Measurements from ENCODE around the gene MEIS2. TPM values are rescaled to one million over a fixed set of nuclear protein-coding genes. Genes with fewer than 3 reads are reported as not detected.

MEIS2 gene
- total RNA-seq, 2 donors from 2014 or later, result 7.1 to 9.7 TPM

DNA sequence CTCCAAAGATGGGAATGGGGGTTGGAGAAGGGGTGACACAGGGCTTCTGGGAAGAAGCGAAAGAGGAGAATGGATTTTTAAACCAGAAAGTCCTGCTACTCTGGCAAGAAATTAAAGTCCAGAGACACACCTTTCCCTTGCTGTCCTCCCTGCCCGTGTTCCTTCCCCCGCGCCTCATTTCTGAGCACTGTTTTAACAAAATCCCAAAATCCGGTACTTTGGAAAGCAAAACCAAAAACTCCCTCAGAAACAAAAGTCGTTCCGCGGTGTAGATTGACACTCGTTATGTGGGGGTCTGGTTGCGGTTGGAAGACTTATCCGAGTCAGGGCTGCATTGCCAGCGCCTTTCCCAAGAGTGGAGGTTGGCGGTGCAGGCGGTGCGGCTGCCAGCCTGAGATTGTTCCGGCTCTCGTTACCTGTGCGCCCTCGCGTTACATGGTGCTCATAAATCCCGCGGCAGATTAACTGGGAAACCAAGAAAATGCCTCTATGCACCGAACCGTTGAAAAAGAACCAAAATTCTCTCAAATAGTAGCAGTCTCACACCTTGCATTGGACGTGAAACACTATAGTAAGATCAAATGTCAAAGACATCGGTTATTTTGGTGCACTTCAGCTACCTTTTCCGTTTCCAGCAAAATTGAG lies 217.7 kb downstream of the MEIS2 start:
- no peak overlapping the region for H3K27ac Mint-ChIP-seq
- H3K9me3 Mint-ChIP-seq, result no peaks in the 10 kb centered on the region
- Histone ChIP-seq H3K27ac (ENCODE audit: low read depth, low read length) (no peak overlapping the region), H3K36me3 (ENCODE audit: control insufficient read depth, insufficient read depth, low read length) (no peaks in the 10 kb centered on the region), H3K4me1 (ENCODE audit: control insufficient read depth, insufficient read depth, low read length) (peaks cover 28% of the 10 kb centered on the region), H3K9me3 (ENCODE audit: control insufficient read depth, low read length) (no peaks in the 10 kb centered on the region), H3K9ac (ENCODE audit: extremely low read depth, low read length, poor library complexity, severe bottlenecking) (no peak overlapping the region), H3K4me3 (ENCODE audit: low read length) (peak overlapping the region; percentile 55), H3K27me3 (ENCODE audit: control insufficient read depth, insufficient read depth, low read length, poor library complexity, severe bottlenecking) (peaks cover 100% of the 10 kb centered on the region)
- peak; percentile 73 for DNase-seq
- H3K4me1 Mint-ChIP-seq, result peaks cover 77% of the 10 kb centered on the region
- no peak for TF ChIP-seq CTCF (conservative IDR thresholded peaks at IDR 0.05)
- H3K36me3 Mint-ChIP-seq (ENCODE audit: low read depth), result no peaks in the 10 kb centered on the region
- 2 to 3% methylated on average over 15 to 27 of the region's 27 CpGs for whole genome bisulfite sequencing, 2 experiments (ENCODE audit: insufficient coverage in 1 of 2, insufficient read length in 1 of 2)
- peaks cover 100% of the 10 kb centered on the region for H3K27me3 Mint-ChIP-seq (ENCODE audit: insufficient read depth)
- peak overlapping the region; percentile 27 for H3K4me3 Mint-ChIP-seq

- DNase-seq, result no peak
- no peak overlapping the region for H3K27ac Mint-ChIP-seq
- H3K4me1 ChIP-seq (ENCODE audit: control insufficient read depth, insufficient read depth, low read length), result peaks cover 28% of the 10 kb centered on the region
- TF ChIP-seq CTCF (conservative IDR thresholded peaks at IDR 0.05), result no peak
- H3K36me3 Mint-ChIP-seq (ENCODE audit: low read depth), result no peaks in the 10 kb centered on the region
- H3K27me3 Mint-ChIP-seq (ENCODE audit: insufficient read depth), result peaks cover 100% of the 10 kb centered on the region
- peaks cover 76% of the 10 kb centered on the region for H3K4me1 Mint-ChIP-seq
- peak overlapping the region; percentile 55 for H3K4me3 ChIP-seq (ENCODE audit: low read length)
- no peak overlapping the region for H3K27ac ChIP-seq (ENCODE audit: low read depth, low read length)
- no peaks in the 10 kb centered on the region for H3K9me3 ChIP-seq (ENCODE audit: control insufficient read depth, low read length)
- H3K36me3 ChIP-seq (ENCODE audit: control insufficient read depth, insufficient read depth, low read length), result no peaks in the 10 kb centered on the region
- WGBS, 2 experiments (ENCODE audit: insufficient coverage in 1 of 2, insufficient read length in 1 of 2), result 7 to 20% methylated on average over 1 to 4 of the region's 5 CpGs
- H3K9ac ChIP-seq (ENCODE audit: extremely low read depth, low read length, poor library complexity, severe bottlenecking), result no peak overlapping the region
- no peaks in the 10 kb centered on the region for H3K9me3 Mint-ChIP-seq
- peaks cover 100% of the 10 kb centered on the region for H3K27me3 ChIP-seq (ENCODE audit: control insufficient read depth, insufficient read depth, low read length, poor library complexity, severe bottlenecking)
- H3K4me3 Mint-ChIP-seq, result peak overlapping the region; percentile 27
Observed at GRCh38 chr15:36882056-36882455, 218.3 kb downstream of the MEIS2 start.

- H3K4me1 ChIP-seq (ENCODE audit: control insufficient read depth, insufficient read depth, low read length), result peaks cover 27% of the 10 kb centered on the region
Observed at GRCh38 chr15:36881516-36881915, 218.8 kb downstream of the MEIS2 start.

More at GRCh38 chr15:36881516-36881915, 218.8 kb downstream of the MEIS2 start:
- Histone ChIP-seq H3K27ac (ENCODE audit: low read depth, low read length) (no peak overlapping the region), H3K4me3 (ENCODE audit: low read length) (no peak overlapping the region), H3K36me3 (ENCODE audit: control insufficient read depth, insufficient read depth, low read length) (no peaks in the 10 kb centered on the region), H3K9me3 (ENCODE audit: control insufficient read depth, low read length) (no peaks in the 10 kb centered on the region), H3K27me3 (ENCODE audit: control insufficient read depth, insufficient read depth, low read length, poor library complexity, severe bottlenecking) (peaks cover 100% of the 10 kb centered on the region), H3K9ac (ENCODE audit: extremely low read depth, low read length, poor library complexity, severe bottlenecking) (no peak overlapping the region)
- 10% methylated on average over 2 of the region's 2 CpGs; no CpG with 5 or more reads in 1 of the 2 experiments for WGBS, 2 experiments (ENCODE audit: insufficient coverage in 1 of 2, insufficient read length in 1 of 2)
- Mint-ChIP-seq H3K4me1 (peaks cover 74% of the 10 kb centered on the region), H3K4me3 (no peak overlapping the region), H3K27me3 (ENCODE audit: insufficient read depth) (peaks cover 100% of the 10 kb centered on the region), H3K36me3 (ENCODE audit: low read depth) (no peaks in the 10 kb centered on the region), H3K9me3 (no peaks in the 10 kb centered on the region), H3K27ac (no peak overlapping the region)
- no peak for DNase-seq
- no peak for TF ChIP-seq CTCF (conservative IDR thresholded peaks at IDR 0.05)
